Measurements from ENCODE around the gene HOXD11.

Gene HOXD11

GRCh38 chr2:176106581-176107539 lies at the start of gene HOXD11:
HOXD11 (plus strand) TSS chr2:176107280; CDS start chr2:176107356, 76 bp downstream.
- no peak for FAIRE-seq

- FAIRE-seq = no peak
Observed at GRCh38 chr2:176063958-176064357, 43.1 kb upstream of the HOXD11 start.

GRCh38 chr2:176066645-176067588 lies 40.2 kb upstream of the HOXD11 start:
- no peak for FAIRE-seq

- no peak for FAIRE-seq
Observed at GRCh38 chr2:176067589-176068418, 39.3 kb upstream of the HOXD11 start.

GRCh38 chr2:176068419-176068832 lies 38.7 kb upstream of the HOXD11 start:
- FAIRE-seq = no peak

- no peak for FAIRE-seq
Observed at GRCh38 chr2:176071330-176072291, 35.5 kb upstream of the HOXD11 start.

GRCh38 chr2:176072292-176072669 lies 34.8 kb upstream of the HOXD11 start:
- FAIRE-seq = no peak

- FAIRE-seq = no peak
Observed at GRCh38 chr2:176072951-176073904, 33.9 kb upstream of the HOXD11 start.

GRCh38 chr2:176074919-176075425 lies 32.1 kb upstream of the HOXD11 start:
- no peak for FAIRE-seq

- FAIRE-seq = no peak
Observed at GRCh38 chr2:176075481-176075880, 31.6 kb upstream of the HOXD11 start.

- FAIRE-seq = no peak
Observed at GRCh38 chr2:176076063-176076462, 31.0 kb upstream of the HOXD11 start.

- no peak for FAIRE-seq
Observed at GRCh38 chr2:176076796-176077195, 30.3 kb upstream of the HOXD11 start.

- FAIRE-seq = no peak
Observed at GRCh38 chr2:176078541-176079284, 28.4 kb upstream of the HOXD11 start.

- FAIRE-seq = no peak
Observed at GRCh38 chr2:176079285-176079830, 27.7 kb upstream of the HOXD11 start.

GRCh38 chr2:176079831-176080539 lies 27.1 kb upstream of the HOXD11 start:
- no peak for FAIRE-seq

GRCh38 chr2:176080540-176081375 lies 26.3 kb upstream of the HOXD11 start:
- FAIRE-seq = no peak

GRCh38 chr2:176081376-176081836 lies 25.7 kb upstream of the HOXD11 start:
- FAIRE-seq = no peak

Measured in endometrium (tissue), 2 donors.